Lower leg skin (tissue), 3 donors: Measurements from ENCODE around the gene RPL34.

ENCODE experiments used
- POLR2A ChIP-seq, 2 donors: fragments of 450-650 bp; IDR thresholded peaks; one replicate each; pipeline ENCODE4 v1.6.1; 2016 to 2017; ENCODE audit warnings: antibody characterized with exemption in 2 of 2, mild to moderate bottlenecking in 1 of 2, moderate library complexity in 1 of 2
- TF ChIP-seq, protein P1 (sequence below), 3 donors: fragments of 450-650 bp; IDR thresholded peaks; one replicate each; pipeline ENCODE4 v1.5.1; 2016; ENCODE audit warnings: antibody characterized with exemption in 3 of 3, mild to moderate bottlenecking in 3 of 3, moderate library complexity in 2 of 3

DNA sequence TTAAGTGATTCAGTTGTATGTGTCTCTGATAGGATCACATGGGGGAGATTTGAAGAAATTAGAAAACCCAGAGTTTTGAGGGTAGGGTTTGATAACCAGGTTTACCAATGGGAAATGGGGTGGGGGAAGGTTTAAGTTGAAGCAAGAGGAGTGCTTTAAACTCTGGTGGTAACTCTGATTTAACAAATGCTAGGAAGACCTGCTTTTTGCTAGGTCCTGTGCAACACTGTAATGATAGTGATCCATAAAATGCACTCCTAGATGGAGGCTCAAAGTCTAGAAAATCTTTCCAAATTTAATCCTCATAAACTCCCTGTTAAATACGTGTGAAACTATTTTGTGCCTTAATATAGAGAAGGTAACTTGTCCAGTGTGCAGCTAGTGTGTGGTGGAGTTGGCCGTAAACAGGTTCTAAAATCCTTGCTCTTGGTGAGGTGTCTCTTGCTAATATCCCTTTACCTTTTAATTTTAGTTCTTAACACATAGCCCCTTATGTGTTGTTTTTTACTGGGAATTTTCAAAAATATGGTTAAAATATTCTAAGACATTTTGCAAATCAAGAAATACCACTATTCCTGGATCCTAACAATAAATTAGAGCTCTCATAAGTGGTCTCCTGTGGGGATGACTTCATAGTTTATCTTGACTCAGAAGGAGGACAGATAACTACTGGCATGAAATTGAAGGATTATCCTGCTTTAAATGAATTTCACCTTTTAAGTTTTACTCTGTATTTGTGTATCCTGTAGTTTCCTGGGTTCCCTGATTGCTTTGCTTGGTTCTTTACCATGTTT is 4.1 kb downstream of the RPL34 start:
- TF ChIP-seq, protein P1, sequence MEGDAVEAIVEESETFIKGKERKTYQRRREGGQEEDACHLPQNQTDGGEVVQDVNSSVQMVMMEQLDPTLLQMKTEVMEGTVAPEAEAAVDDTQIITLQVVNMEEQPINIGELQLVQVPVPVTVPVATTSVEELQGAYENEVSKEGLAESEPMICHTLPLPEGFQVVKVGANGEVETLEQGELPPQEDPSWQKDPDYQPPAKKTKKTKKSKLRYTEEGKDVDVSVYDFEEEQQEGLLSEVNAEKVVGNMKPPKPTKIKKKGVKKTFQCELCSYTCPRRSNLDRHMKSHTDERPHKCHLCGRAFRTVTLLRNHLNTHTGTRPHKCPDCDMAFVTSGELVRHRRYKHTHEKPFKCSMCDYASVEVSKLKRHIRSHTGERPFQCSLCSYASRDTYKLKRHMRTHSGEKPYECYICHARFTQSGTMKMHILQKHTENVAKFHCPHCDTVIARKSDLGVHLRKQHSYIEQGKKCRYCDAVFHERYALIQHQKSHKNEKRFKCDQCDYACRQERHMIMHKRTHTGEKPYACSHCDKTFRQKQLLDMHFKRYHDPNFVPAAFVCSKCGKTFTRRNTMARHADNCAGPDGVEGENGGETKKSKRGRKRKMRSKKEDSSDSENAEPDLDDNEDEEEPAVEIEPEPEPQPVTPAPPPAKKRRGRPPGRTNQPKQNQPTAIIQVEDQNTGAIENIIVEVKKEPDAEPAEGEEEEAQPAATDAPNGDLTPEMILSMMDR (IDR thresholded peaks at IDR 0.05): no peak
- TF ChIP-seq POLR2A (IDR thresholded peaks at IDR 0.05): no peak
